ENCODE measurements around the gene CCL4L2.
"Not testable (repeated sequence)": the region's sequence is repeated elsewhere in the genome, so short reads cannot be mapped to it uniquely, and the experiment has no call there.

CCL4L2 gene

DNA sequence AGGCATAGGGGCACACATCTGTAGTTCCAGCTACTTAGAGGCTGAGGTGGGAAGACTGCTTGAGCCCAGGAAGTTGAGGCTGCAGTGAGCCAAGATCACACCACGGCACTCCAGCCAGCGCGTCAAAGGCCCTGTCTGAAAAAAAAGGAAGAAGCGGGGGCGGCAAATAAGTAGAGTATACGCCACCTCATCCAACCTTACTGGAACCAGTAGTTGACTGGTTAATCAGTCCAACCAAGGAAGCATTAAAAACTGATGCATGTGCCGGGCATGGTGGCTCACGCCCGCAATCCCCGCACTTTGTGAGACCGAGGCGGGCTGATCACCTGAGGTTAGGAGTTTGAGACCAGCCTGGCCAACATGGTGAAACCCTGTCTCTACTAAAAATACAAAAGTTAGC, 12.1 kb downstream of the CCL4L2 start:
- not testable (repeated sequence) for DNase-seq

DNA sequence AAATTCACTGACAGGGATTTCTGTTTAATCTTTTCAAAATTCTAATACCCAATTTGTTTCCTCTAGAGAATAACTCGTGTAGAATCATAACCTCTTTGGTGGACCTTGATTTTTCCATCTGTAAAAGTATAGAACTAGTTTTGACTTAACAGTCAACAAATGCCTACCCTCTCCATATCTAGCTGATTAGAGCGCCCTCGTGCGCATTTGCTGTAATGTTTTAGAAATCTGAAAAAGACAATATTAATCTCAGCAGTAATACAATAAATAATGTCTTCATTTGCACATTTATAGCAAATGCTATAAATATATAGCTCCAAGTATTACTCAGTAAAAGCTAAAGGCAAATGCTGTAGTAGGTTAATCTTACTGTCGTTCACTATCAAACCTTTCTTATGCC, 18.8 kb downstream of the CCL4L2 start:
- DNase-seq, result not testable (repeated sequence)

DNA sequence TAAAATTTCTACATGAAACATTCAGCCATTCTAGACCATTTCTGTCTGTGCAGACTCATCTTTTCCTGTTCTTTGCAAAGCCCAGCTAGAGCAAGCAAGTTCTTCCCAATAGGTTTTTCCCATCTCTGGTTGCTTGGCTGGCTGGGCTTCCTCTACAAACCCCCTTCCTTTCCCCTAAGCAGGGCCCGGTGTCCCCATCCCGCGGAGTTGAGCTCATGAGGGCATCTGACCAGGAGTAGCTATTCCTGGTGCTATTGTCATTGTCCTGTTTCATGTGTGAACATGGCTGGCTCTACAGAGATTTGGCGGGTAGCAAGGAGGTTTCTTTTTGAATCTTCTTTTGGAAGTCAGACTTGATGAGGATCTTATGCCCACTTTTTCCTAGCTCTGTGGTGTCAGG, 31.2 kb downstream of the CCL4L2 start:
- DNase-seq, result not testable (repeated sequence)
